Fibroblast of lung (primary cell): ENCODE results near the gene A2M. TPM values are rescaled to one million over a fixed set of nuclear protein-coding genes. Genes with fewer than 3 reads are reported as not detected.
"Not testable (repeated sequence)": the region's sequence is repeated elsewhere in the genome, so short reads cannot be mapped to it uniquely, and the experiment has no call there.

Experiments used
- DNase-seq, 2 donors: peaks; one replicate each; pipeline versions ENCODE4 v3.0.0 to v3.0.0-alpha.2; 2010; ENCODE audit warnings: low read depth in 2 of 2
- H2AFZ ChIP-seq: 2 replicates; pipeline ENCODE4 v1.5.1; 2012; ENCODE audit warnings: low read length, control low read depth, inconsistent platforms
- H3K27ac ChIP-seq: 2 replicates; pipeline ENCODE4 v1.5.1; 2011; ENCODE audit warnings: low read length, control low read depth; ENCODE audit not compliant: insufficient read depth
- H3K27me3 ChIP-seq: 2 replicates; pipeline ENCODE4 v1.5.1; 2011; ENCODE audit warnings: mild to moderate bottlenecking, low read length; ENCODE audit not compliant: control insufficient read depth, insufficient read depth
- H3K36me3 ChIP-seq: 2 replicates; pipeline ENCODE4 v1.5.1; 2011; ENCODE audit warnings: low read length; ENCODE audit not compliant: control insufficient read depth, insufficient read depth
- H3K4me1 ChIP-seq: 2 replicates; pipeline ENCODE4 v1.5.1; 2011; ENCODE audit warnings: low read length; ENCODE audit not compliant: control insufficient read depth, insufficient read depth; ENCODE audit errors: extremely low read depth
- H3K4me2 ChIP-seq: 2 replicates; pipeline ENCODE4 v1.5.1; 2011; ENCODE audit warnings: low read length, control low read depth; ENCODE audit not compliant: insufficient read depth; ENCODE audit errors: extremely low read depth
- H3K4me3 ChIP-seq, 4 experiments: fragments of 200-600 bp in 1 of 4; sonication (generic) in 1 of 4; replicated peaks in 1 of 4; 2 replicates each; pipeline ENCODE4 v1.5.1; 2011 to 2016; ENCODE audit warnings: low read length in 4 of 4, low read depth in 3 of 4, mild to moderate bottlenecking in 3 of 4, control low read depth in 2 of 4, inconsistent platforms in 1 of 4, mixed read lengths in 1 of 4; ENCODE audit not compliant: insufficient read depth in 1 of 4; ENCODE audit errors: control extremely low read depth in 1 of 4
- H3K79me2 ChIP-seq: 2 replicates; pipeline ENCODE4 v1.5.1; 2012; ENCODE audit warnings: mild to moderate bottlenecking, low read length, inconsistent platforms; ENCODE audit not compliant: control insufficient read depth, insufficient read depth
- H3K9ac ChIP-seq: 2 replicates; pipeline ENCODE4 v1.5.1; 2011; ENCODE audit warnings: mild to moderate bottlenecking, low read length, control low read depth; ENCODE audit not compliant: insufficient read depth
- H3K9me3 ChIP-seq: 2 replicates; pipeline ENCODE4 v1.5.1; 2012; ENCODE audit warnings: low read depth, low read length; ENCODE audit not compliant: control insufficient read depth, insufficient read depth
- H4K20me1 ChIP-seq: 2 replicates; pipeline ENCODE4 v1.5.1; 2011; ENCODE audit warnings: low read length; ENCODE audit not compliant: control insufficient read depth, insufficient read depth; ENCODE audit errors: extremely low read depth
- CTCF ChIP-seq, 2 donors: IDR thresholded peaks in 1 of 2; conservative IDR thresholded peaks in 1 of 2; 1 replicate in 1 of 2; 2 replicates in 1 of 2; pipeline ENCODE4 v1.5.1; 2011 to 2012; ENCODE audit warnings: low read length in 2 of 2, control low read depth in 1 of 2, inconsistent platforms in 1 of 2, low read depth in 1 of 2, mild to moderate bottlenecking in 1 of 2
- EZH2 ChIP-seq: IDR thresholded peaks from 2 replicates; pipeline ENCODE4 v1.5.1; 2012; ENCODE audit warnings: low read length, control low read depth, mild to moderate bottlenecking; ENCODE audit errors: missing control alignments
- polyA plus RNA-seq, 2 donors: library from polyadenylated mRNA; depleted of rRNA in 1 of 2; stranded (reverse) in 1 of 2; unstranded in 1 of 2; fragments of >200 nt; gene quantifications; 2 replicates each; pipeline ENCODE4 v1.2.1, GENCODE V29; 2011 to 2012; ENCODE audit warnings: missing spikeins in 1 of 2
- total RNA-seq: library from RNA; depleted of rRNA; stranded (reverse); fragments of >200 nt; gene quantifications from 2 replicates; pipeline ENCODE4 v1.2.1, GENCODE V29; 2014

Gene A2M
- total and polyA plus RNA-seq, 2 donors (not counting 1 experiment from before 2014, with no cell fraction given), result 95.0 to 300 TPM

GRCh38 chr12:9144730-9145106 lies 29.0 kb upstream of the A2M start:
- Histone ChIP-seq H3K9me3 (no peaks in the 10 kb centered on the region), H4K20me1 (no peaks in the 10 kb centered on the region), H2AFZ (no peak overlapping the region), H3K4me2 (no peak overlapping the region), H3K36me3 (no peaks in the 10 kb centered on the region), H3K4me3 (no peak overlapping the region), H3K4me1 (no peaks in the 10 kb centered on the region), H3K27me3 (no peaks in the 10 kb centered on the region), H3K9ac (no peak overlapping the region), H3K27ac (no peak overlapping the region), H3K79me2 (no peaks in the 10 kb centered on the region)
- DNase-seq, result no peak
- no peak for TF ChIP-seq CTCF (conservative IDR thresholded peaks at IDR 0.05 in 1 of 2, IDR thresholded peaks at IDR 0.05 in 1 of 2; ENCODE audit: low read depth in 1 of 2, low read length in 2 of 2)

GRCh38 chr12:9143929-9144729 lies 28.4 kb upstream of the A2M start:
- no peak for DNase-seq
- no peak overlapping the region for H3K4me3 ChIP-seq
- H3K36me3 ChIP-seq, result no peaks in the 10 kb centered on the region
- TF ChIP-seq CTCF (conservative IDR thresholded peaks at IDR 0.05 in 1 of 2, IDR thresholded peaks at IDR 0.05 in 1 of 2; ENCODE audit: low read depth in 1 of 2, low read length in 2 of 2) (no peak), EZH2 (no peak)
- no peak overlapping the region for H3K9ac ChIP-seq
- H3K27me3 ChIP-seq, result no peaks in the 10 kb centered on the region
- no peak overlapping the region for H2AFZ ChIP-seq
- H3K27ac ChIP-seq, result no peak overlapping the region
- H3K9me3 ChIP-seq, result no peaks in the 10 kb centered on the region
- no peak overlapping the region for H3K4me2 ChIP-seq
- no peaks in the 10 kb centered on the region for H3K4me1 ChIP-seq
- no peaks in the 10 kb centered on the region for H4K20me1 ChIP-seq
- H3K79me2 ChIP-seq, result no peaks in the 10 kb centered on the region

GRCh38 chr12:9143137-9143536 lies 27.4 kb upstream of the A2M start:
- no peaks in the 10 kb centered on the region for H3K27me3 ChIP-seq
- H3K9ac ChIP-seq, result no peak overlapping the region
- DNase-seq, result no peak
- no peaks in the 10 kb centered on the region for H3K79me2 ChIP-seq
- no peak overlapping the region for H3K27ac ChIP-seq
- H4K20me1 ChIP-seq, result no peaks in the 10 kb centered on the region
- no peak overlapping the region for H3K4me2 ChIP-seq
- no peak overlapping the region for H2AFZ ChIP-seq
- H3K36me3 ChIP-seq, result no peaks in the 10 kb centered on the region
- no peaks in the 10 kb centered on the region for H3K4me1 ChIP-seq
- H3K9me3 ChIP-seq, result no peaks in the 10 kb centered on the region
- no peak for TF ChIP-seq EZH2
- TF ChIP-seq CTCF (conservative IDR thresholded peaks at IDR 0.05 in 1 of 2, IDR thresholded peaks at IDR 0.05 in 1 of 2; ENCODE audit: low read depth in 1 of 2, low read length in 2 of 2), result no peak
- H3K4me3 ChIP-seq, result no peak overlapping the region

- H4K20me1 ChIP-seq, H2AFZ ChIP-seq, H3K4me3 ChIP-seq, H3K4me1 ChIP-seq, H3K27me3 ChIP-seq, H3K4me2 ChIP-seq, H3K27ac ChIP-seq, H3K36me3 ChIP-seq, H3K9ac ChIP-seq, DNase-seq, H3K79me2 ChIP-seq, H3K9me3 ChIP-seq: not testable (repeated sequence)
Measured at GRCh38 chr12:9139588-9140290, 24.0 kb upstream of the A2M start.
